WI38 (cell line): ENCODE results near the gene ARHGEF11.

Experiments
- H3K4me3 ChIP-seq: 2 replicates; pipeline ENCODE4 v1.5.1; 2011; ENCODE audit warnings: low read depth, mild to moderate bottlenecking, control low read depth, low read length
- TF ChIP-seq, protein P1 (sequence below): IDR thresholded peaks from 2 replicates; pipeline ENCODE4 v1.5.1; 2012; ENCODE audit warnings: low read depth, mild to moderate bottlenecking, control low read depth, low read length

Gene ARHGEF11

GRCh38 chr1:156947818-156948525, 97.6 kb downstream of the ARHGEF11 start:
- H3K4me3 ChIP-seq, result no peak overlapping the region
- TF ChIP-seq, protein P1, sequence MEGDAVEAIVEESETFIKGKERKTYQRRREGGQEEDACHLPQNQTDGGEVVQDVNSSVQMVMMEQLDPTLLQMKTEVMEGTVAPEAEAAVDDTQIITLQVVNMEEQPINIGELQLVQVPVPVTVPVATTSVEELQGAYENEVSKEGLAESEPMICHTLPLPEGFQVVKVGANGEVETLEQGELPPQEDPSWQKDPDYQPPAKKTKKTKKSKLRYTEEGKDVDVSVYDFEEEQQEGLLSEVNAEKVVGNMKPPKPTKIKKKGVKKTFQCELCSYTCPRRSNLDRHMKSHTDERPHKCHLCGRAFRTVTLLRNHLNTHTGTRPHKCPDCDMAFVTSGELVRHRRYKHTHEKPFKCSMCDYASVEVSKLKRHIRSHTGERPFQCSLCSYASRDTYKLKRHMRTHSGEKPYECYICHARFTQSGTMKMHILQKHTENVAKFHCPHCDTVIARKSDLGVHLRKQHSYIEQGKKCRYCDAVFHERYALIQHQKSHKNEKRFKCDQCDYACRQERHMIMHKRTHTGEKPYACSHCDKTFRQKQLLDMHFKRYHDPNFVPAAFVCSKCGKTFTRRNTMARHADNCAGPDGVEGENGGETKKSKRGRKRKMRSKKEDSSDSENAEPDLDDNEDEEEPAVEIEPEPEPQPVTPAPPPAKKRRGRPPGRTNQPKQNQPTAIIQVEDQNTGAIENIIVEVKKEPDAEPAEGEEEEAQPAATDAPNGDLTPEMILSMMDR, result no peak

GRCh38 chr1:156947127-156947526, 98.4 kb downstream of the ARHGEF11 start:
- no peak overlapping the region for H3K4me3 ChIP-seq
- TF ChIP-seq, protein P1, result no peak

GRCh38 chr1:156945881-156946661, 99.5 kb downstream of the ARHGEF11 start:
- TF ChIP-seq, protein P1, result no peak
- no peak overlapping the region for H3K4me3 ChIP-seq

DNA sequence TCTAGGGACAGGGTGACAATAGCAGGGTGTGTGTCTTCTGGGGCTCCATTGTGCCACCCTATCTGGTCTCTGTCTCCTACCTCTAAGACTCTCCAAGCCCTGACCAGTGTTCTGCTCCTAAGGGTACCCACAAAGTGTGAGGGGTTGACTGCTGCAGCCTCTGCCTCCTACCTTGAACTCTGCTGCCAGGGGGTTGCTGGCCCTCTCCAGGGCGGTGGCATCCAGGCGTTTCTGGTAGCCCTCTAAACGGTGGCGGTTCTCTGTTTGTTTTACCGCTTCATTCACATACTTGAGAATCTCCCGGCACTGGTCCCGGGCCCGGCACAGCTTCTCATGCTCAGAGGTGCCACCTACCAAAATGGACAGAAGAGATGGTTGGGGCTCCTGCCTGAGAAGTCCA, 100.7 kb downstream of the ARHGEF11 start:
- TF ChIP-seq, protein P1, result no peak

GRCh38 chr1:156944268-156944667, 101.3 kb downstream of the ARHGEF11 start:
- TF ChIP-seq, protein P1, result no peak
- H3K4me3 ChIP-seq, result no peak overlapping the region

More for the DNA sequence above, 100.7 kb downstream of the ARHGEF11 start:
- no peak overlapping the region for H3K4me3 ChIP-seq

- TF ChIP-seq, protein P1, result no peak
- no peak overlapping the region for H3K4me3 ChIP-seq
Observed at GRCh38 chr1:156943756-156944155, 101.8 kb downstream of the ARHGEF11 start.

DNA sequence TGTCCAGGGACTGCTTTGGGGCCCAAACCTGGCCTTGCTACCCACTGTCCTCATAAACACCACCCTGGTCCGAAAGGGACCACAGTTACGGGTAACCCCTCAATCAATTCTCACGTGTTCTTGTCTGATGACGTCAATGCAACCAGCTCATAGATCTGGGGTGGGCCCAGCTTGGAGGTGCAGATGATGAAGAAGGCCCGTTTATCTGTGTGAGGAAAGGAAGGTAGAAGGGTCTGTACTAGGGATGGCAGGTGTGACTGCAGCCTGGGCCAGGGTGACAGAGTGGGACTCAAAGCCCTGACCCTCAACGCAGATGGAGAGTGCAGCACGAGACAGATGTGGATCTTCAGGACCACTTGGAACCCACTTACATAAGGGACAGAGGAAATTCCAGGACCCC, 103.0 kb downstream of the ARHGEF11 start:
- TF ChIP-seq, protein P1, result no peak

More for the DNA sequence above, 103.0 kb downstream of the ARHGEF11 start:
- no peak overlapping the region for H3K4me3 ChIP-seq
